Measurements from ENCODE around the gene KRT82. TPM values are rescaled to one million over a fixed set of nuclear protein-coding genes. Genes with fewer than 3 reads are reported as not detected.
"Not testable (repeated sequence)": the region's sequence is repeated elsewhere in the genome, so short reads cannot be mapped to it uniquely, and the experiment has no call there.

KRT82 gene
- polyA plus RNA-seq, 3 donors, result not detected

GRCh38 chr12:52415870-52416750 is 10.0 kb upstream of the KRT82 start:
- DNase-seq (ENCODE audit: extremely low read depth in 1 of 11, low read depth in 9 of 11, low spot score in 4 of 11), result peak; percentile 22 to 74 (median 47)

- no peak for DNase-seq (ENCODE audit: extremely low read depth in 1 of 11, low read depth in 9 of 11, low spot score in 4 of 11)
Observed at GRCh38 chr12:52414936-52415335, 8.8 kb upstream of the KRT82 start.

- no peak for DNase-seq (ENCODE audit: extremely low read depth in 1 of 11, low read depth in 9 of 11, low spot score in 4 of 11)
Observed at GRCh38 chr12:52413782-52414345, 7.7 kb upstream of the KRT82 start.

GRCh38 chr12:52413202-52413601 is 7.1 kb upstream of the KRT82 start:
- DNase-seq (ENCODE audit: extremely low read depth in 1 of 11, low read depth in 9 of 11, low spot score in 4 of 11), result no peak

GRCh38 chr12:52411815-52412214 is 5.7 kb upstream of the KRT82 start:
- no peak for DNase-seq (ENCODE audit: extremely low read depth in 1 of 11, low read depth in 9 of 11, low spot score in 4 of 11)

GRCh38 chr12:52410589-52411248 is 4.6 kb upstream of the KRT82 start:
- DNase-seq (ENCODE audit: extremely low read depth in 1 of 11, low read depth in 9 of 11, low spot score in 4 of 11), result not testable (repeated sequence)

DNA sequence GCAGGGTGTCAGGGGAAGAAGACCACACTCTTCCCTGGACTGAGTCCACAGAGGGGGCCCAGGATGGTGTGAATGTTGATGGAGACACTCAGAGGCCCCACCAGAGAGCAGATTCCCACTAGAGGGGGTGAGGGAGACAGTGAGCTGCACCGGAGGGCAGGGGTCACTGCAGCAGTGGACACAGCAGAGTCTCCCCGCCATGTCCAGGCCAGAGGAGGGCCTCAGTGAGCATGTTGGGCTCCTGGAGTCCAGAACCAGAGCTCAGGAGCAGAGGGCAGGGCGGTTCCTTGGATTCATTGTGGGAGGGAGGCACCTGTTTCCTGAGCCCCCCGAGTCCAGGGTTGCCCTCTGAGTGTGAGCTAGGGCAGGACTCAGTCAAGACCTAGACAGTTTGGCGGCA is 1.8 kb upstream of the KRT82 start:
- no peak for DNase-seq (ENCODE audit: extremely low read depth in 1 of 11, low read depth in 9 of 11, low spot score in 4 of 11)

- DNase-seq (ENCODE audit: extremely low read depth in 1 of 11, low read depth in 9 of 11, low spot score in 4 of 11), result no peak
Observed at GRCh38 chr12:52404951-52405350, 1.2 kb downstream of the KRT82 start.

GRCh38 chr12:52403561-52403960 is 2.6 kb downstream of the KRT82 start:
- DNase-seq (ENCODE audit: extremely low read depth in 1 of 11, low read depth in 9 of 11, low spot score in 4 of 11), result no peak

GRCh38 chr12:52402873-52403540 is 3.1 kb downstream of the KRT82 start:
- DNase-seq (ENCODE audit: extremely low read depth in 1 of 11, low read depth in 9 of 11, low spot score in 4 of 11), result no peak

- no peak for DNase-seq (ENCODE audit: extremely low read depth in 1 of 11, low read depth in 9 of 11, low spot score in 4 of 11)
Observed at GRCh38 chr12:52402377-52402776, 3.8 kb downstream of the KRT82 start.

DNA sequence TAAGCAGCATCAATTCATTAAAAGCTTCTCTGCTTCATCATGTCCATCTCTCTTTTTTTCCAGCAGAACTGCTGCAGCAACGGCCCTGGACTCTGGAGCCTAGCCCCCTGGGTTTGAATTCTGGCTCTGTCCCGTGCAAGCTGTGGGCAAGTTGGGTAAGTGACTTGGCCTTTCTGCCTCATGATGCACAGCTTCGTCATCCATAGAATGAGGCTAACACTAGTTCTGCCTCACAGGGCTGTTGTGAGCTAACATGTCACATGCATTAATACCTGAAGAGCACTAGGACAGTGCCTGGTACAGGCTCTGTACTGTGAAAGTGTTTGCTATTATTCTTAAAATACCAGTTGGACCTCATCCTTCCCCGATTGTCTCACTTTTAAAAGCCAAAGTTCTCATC is 4.2 kb downstream of the KRT82 start:
- DNase-seq (ENCODE audit: extremely low read depth in 1 of 11, low read depth in 9 of 11, low spot score in 4 of 11), result no peak

- DNase-seq (ENCODE audit: extremely low read depth in 1 of 11, low read depth in 9 of 11, low spot score in 4 of 11), result no peak
Observed at GRCh38 chr12:52401526-52401925, 4.6 kb downstream of the KRT82 start.

GRCh38 chr12:52400906-52401305 is 5.2 kb downstream of the KRT82 start:
- DNase-seq (ENCODE audit: extremely low read depth in 1 of 11, low read depth in 9 of 11, low spot score in 4 of 11), result no peak

- DNase-seq (ENCODE audit: extremely low read depth in 1 of 11, low read depth in 9 of 11, low spot score in 4 of 11), result no peak
Observed at GRCh38 chr12:52399756-52400155, 6.4 kb downstream of the KRT82 start.

DNA sequence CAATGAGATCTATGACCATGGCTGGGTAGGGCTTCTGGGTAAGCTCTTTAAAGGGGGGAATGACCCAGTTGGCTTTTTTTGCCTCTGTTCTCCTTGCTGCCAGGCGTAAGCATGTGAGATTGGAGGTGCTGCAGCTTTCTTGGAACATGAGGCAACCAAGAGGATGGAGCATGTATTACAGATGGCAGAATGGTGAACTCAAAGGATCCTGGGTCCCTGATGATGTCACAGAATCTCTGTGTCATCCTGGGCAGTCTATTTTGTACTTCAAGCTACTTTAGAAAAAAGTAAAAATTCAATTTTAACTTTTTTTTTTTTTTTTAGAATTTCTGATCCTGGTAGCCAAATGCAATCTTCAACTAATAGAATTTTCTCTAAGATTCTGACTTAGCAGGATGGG is 8.0 kb downstream of the KRT82 start:
- no peak for DNase-seq (ENCODE audit: extremely low read depth in 1 of 11, low read depth in 9 of 11, low spot score in 4 of 11)

DNA sequence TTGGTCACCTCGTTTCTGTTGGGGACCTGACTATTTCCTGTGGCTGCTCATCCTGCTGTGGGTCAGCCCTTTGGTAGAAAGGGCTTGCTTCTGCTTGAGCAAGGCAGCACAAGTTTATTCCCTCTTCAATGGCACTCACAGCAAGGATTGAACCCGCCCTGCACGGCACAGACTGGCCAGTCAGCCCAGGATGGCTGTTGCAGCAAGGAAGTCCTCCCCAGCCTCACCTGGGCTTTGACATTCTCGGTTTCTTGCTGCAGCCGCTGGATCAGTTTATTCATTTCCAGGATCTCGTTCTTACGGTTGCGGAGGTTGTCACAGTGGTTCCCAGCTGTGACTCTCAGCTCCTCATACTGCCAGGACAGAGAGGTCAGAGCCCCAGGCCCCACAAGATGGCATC is 9.5 kb downstream of the KRT82 start:
- DNase-seq (ENCODE audit: extremely low read depth in 1 of 11, low read depth in 9 of 11, low spot score in 4 of 11), result no peak

- DNase-seq (ENCODE audit: extremely low read depth in 1 of 11, low read depth in 9 of 11, low spot score in 4 of 11), result no peak
Observed at GRCh38 chr12:52395761-52396434, 10.2 kb downstream of the KRT82 start.

- DNase-seq (ENCODE audit: extremely low read depth in 1 of 11, low read depth in 9 of 11, low spot score in 4 of 11), result no peak
Observed at GRCh38 chr12:52394836-52395405, 11.2 kb downstream of the KRT82 start.

All from renal cortex interstitium (tissue), 11 donors.